GM18867 (cell line): ENCODE data around the gene ELF4.

Experiments
- ATAC-seq: cut with Tn5 transposase; IDR thresholded peaks from one replicate; pipeline ENCODE4 v1.9.1; 2021; ENCODE audit warnings: mild to moderate bottlenecking, moderate library complexity; ENCODE audit not compliant: unreplicated experiment

ELF4 gene

DNA sequence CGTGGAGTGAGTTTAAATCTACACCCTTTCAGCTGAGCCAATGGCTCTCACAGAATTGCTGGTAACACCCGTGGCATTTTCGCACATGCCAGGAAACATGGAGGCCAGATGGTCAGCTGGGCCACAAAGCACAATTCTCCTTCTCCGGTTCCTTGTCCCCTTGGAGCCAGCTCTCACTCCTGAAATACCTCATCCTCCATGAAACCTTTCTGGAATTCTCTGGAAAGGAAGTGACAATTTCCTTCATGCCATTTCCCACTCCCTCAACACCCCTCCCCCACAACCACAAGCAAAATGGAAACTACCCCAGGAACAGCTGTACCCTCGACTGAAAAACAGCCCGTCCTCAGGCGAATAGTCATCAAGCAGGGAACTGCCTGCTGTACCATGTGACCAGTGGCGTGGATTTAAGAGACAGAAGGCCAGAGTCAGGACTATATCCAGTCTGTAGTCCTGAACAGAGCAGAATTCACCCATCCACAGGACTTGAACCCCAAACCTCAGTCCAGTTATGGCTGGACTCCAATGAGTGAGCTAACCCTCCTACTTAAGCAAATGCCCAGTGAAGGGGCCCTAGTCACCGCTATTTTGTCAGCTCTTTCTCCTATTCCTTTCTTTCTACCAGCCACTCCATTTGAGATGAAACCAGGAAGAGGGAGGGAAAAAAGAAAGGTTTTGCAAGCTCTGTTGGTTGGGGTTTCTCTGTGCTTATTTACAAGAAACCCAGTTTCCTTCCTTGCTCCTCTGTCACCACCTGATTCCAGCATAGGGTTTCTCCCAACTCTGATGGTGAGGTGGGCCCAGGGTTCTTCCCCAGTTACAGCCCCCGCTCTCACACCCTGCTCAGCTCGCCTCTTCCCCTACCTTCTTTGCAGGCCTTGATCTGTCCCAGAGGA lies 24.5 kb downstream of the ELF4 start:
- no peak for ATAC-seq

DNA sequence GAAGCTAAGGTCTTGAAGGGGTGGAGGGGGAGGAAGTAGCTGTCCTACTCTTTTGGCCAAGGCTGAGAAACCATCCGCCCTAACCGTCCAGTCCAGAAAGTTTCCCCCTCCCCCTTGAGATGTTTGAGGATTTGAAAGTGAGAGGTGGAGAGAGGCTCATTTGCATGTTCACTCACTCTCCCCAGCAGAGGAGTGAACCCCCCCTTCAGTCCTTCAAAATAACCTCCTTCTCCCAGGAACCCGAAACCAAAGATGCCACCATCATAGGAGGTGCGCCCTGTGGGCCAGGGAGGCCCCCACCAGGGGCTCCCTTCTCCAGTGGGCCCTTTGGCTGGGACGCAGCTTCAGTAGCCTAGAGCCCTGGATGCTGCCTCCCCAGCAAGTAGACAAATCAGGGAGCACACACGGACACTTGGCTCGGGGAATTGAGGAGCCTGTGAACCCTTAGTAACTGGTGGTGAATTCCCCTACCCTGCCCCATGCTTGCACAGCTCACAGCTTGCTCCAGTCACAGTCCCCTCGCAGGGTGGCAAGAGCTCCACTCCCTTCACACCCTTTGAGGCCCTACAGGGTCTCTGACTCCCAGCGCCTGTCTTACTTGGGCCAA lies 25.6 kb downstream of the ELF4 start:
- ATAC-seq = peak; percentile 37

DNA sequence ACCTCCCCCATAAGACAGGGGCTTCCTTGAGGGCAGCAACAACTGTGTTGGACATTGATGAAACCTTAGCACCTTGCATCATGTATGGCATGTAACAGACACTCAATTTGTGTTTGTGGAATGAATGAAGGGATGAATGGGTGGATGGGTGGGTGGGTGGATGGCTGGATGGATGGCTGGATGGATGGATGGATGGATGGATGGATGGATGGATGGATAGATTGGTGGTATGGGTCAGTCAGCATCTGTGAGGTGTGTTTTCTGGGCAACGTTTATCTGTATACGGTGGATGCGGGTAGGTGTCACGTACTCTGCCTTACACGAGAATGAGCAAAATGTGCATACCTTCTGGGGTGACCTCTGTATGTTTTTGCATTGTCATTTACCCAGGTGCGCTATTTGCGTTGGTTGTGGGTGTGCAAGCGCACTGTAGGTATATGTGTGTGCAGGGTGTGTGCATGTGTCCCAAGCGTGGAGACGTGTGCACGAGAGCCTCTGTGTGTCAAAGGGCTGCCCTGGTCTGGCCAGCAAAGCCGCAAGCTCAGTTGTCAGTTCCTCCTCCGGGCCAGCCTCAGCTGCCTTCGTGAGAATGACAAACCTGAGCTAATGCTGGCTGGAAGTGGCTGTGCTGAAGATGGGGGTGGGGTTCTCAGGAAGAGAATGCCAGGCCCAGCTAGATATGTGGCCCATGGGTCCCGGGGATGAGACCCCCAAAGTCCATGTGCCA lies 26.5 kb downstream of the ELF4 start:
- no peak for ATAC-seq

DNA sequence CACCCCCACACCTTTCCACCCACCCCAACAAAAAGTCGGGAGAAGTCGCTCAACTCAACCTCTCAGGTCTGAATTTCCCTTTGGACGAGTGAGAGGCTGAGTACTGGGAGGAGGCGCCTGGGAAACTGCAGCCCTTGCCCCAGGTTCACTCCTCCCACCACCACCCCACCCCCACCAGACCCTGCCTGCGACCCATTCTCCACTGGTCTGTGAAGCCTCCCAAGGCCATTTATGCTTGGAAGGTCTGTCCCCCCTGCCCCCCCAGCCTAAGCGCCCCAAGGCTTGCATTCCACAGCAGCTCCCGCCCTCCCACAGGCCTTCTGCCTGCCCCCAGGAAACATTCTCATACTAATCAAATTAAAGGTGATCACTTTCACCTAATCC lies 27.2 kb downstream of the ELF4 start:
- no peak for ATAC-seq

DNA sequence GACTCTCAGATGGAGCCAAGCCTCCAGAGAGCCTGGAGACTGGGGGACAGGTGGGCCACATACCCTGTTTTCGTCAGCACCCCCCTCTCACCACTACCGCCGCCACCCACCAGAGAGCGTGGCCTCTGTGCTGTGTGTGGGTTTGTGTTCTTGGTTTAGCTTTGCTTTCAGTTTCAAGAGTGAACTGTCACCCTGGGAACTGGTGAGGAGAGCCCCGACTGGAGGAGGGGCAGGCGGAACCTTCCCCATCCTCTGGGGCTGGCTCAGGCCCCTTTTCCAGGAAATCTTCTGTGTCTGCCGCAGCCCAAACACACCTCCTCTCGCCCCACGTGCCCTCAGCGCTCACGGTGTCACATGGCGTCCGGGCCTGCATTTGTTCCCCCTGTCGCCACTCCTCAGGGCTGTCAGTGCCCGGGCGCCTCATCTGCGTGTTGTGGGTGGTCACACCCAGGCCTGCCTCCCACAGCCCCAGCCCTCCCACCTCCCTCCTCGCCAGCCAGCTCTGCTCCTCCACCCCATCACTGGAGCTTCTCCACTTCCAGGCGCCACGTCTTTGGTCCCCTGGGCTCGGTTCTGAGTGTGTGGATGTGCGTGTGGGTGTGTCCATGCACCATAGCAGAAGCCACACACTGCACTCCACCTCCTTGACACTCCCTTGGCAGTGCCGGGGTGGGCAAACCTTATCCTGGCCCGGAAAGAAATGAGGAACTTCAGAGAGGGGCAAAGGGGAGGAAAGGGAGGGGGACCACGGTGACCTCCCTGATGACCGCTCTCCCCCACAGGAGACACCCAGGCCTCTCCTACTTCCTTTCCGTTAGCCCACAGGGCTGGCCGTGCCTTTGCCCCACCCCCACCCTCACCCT lies 27.8 kb downstream of the ELF4 start:
- peak; percentile 71 for ATAC-seq

DNA sequence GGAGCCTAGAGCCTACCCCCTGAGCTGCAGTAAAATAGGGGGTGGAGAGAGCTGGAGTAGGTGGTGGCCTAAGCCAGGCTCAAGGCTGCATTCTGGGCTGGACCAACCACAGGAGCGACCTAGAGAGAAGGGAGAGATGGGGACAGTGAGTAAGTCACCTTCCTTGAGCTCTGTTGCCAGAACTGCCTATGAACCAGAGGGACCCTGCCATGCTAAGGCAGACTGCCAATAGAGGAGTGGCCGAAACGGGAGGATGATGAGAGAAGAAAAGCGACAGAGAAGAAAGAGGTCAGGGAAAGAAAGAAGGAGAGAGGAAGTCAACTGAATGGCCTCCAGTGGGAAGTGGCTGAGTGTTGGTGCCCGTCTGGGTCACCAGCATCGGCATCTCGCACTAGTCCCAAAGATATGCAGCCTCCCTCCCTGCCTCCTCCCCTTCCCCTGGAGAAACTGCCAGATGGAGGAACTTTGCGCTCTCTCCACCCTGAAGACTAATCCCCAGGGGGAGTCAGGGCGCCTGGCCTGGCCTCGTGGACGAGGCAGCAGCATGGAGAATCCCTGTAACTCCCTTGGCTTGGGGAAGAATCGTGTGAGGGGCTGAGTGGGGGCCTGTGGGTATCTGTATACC lies 28.8 kb downstream of the ELF4 start:
- no peak for ATAC-seq

DNA sequence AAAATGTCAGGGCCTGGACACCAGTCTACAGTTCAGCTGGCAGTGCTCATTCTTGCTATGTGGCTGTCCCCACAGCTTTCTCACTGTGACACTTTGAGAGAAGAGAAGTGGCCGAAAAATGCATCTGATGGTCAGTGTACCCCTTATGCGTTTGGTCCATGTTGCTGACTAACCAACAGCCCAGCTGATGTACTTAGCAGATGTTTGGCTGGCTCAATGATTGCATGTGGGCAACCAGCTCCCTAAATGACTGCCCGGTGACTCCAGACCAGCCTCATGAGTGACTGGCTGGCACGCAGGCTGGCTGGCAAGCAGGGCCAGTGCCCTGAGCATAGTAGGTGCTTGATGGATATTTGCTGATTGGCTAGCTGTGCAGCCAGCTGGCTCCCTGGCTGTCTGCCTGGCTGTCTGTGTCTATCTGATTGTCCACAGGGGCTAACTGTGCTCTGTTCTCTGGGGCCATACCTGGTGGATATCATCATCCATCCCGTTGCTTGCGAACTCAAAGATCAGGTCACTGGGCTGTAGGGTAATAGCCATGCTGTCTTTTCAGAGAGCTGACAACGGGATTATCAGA lies 29.4 kb downstream of the ELF4 start:
- no peak for ATAC-seq

DNA sequence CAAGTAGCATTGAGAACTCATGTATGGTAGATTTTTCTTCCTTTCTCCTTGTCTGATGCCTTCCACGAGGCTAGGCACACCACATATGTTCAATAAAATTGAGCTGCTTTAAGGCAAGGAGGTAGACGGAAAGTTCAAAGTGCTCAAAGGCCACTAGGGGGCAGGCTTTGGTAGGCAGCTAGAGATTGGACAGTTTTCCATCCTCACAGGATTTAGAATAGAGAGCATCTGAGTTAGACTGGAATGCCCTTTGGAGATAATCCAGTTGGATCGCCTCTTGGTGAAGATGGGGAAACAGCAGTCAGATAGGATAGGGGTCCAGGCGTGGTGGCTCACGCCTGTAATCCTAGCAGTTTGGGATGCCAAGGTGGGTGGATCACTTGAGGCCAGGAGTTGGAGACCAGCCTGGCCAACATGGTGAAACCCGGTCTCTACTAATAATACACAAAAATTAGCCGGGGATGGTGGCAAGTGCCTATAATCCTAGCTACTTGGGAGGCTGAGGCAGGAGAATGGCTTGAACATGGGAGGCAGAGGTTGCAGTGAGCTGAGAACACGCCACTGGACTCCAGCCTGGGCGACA lies 30.4 kb downstream of the ELF4 start:
- ATAC-seq = no peak

DNA sequence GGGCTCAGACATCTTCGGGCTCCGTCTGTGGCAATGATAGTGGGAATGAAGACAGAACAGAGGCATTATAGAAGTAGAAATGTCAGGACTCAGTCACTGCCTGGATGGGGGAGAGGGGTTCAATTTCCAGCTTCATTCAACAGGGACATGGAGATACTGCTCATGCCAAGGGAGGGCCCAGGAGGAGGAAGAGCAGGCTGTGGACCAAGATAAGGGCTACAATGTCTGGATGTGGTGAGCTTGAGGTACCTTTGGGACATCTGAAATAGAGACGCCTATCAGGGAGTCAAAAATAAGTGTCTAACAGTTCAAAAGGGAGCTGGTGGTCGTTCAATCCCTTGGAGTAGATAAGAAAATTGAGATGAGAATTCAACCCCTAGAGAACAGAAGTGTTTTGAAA lies 34.5 kb downstream of the ELF4 start:
- no peak for ATAC-seq

DNA sequence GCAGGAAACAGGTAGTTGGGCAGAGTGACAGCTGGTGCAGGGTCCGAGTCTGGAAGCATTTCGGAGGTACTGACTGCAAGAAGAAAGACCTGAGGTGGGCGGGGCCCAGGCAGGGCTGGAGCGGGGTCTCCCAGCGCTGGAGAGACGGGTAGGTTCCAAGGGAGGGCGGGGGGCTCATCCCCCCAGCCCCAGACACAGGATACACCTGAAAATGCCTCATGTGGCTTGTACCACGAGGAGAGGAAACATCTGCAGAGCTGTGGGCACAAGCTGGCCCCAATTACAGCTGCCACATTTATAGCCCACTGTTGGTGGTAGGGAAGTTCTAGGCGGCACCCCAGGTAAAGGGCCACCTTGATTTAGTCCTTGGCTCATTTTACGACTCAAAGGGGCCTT lies 38.0 kb downstream of the ELF4 start:
- no peak for ATAC-seq

DNA sequence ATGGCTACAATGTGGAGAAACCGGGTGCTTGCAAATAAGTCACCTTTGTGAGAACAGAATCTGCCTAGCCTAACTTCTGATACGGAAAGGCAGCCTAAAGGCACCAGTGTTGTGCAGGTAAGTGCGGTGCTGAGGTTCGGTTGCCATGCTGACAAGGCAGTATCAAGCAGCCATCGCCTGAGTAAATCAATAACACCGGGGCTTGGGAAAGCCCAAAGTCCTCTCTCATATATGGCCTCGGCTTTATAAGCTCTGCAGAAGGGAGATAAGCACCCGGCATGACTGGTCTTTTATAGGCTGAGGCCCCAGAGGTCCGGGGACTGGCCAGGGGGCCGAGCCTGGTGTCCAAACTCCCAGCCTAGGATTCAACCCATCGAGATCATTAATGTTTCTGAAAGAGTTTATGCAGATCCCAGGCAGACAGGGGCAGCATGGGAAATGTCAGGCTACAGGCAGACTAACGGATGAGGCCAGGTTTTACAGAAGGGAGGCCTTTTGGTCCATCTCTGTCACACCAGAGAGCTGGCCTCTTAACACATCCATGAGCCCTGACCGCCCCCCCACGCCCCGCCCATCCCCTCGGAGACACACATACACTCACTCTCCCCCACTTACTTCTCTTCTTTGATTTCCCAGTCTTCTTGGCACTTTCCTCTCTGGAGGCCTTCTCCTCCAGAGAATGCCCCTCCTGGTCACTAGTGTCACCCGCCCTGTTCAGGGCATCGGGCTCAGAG lies 38.5 kb downstream of the ELF4 start:
- ATAC-seq = no peak

DNA sequence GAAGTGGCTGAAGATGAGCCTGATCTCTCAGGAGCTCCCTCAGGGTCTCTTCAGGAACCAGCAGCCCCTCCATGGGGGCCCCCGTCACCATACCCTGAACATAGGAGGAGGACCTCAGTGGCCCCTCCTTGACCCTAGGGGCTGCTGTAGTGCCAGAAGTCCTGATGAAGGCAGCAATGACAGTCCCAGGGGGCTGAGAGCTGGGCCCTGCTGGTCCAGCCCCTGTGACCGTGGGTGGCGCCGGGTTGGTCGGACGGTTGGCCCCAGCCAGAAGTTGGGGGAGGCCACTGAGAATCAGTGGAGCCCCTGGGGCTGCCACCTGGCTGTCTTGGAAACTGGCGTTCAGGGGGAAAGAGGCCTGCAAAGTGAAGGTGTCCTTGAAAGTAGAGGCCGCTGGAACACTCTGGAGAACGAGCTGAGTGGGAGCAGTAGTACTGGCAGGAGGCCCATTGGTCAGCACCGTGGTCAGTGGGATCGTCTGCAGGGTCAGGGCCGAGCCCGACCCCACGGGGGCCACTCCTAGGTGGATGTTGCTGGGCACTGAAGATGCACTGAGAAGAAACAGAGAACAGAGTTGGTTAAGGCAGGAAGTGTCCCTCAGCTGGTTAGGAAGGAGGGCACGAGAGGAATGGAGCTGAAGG lies 43.2 kb downstream of the ELF4 start:
- ATAC-seq = no peak

DNA sequence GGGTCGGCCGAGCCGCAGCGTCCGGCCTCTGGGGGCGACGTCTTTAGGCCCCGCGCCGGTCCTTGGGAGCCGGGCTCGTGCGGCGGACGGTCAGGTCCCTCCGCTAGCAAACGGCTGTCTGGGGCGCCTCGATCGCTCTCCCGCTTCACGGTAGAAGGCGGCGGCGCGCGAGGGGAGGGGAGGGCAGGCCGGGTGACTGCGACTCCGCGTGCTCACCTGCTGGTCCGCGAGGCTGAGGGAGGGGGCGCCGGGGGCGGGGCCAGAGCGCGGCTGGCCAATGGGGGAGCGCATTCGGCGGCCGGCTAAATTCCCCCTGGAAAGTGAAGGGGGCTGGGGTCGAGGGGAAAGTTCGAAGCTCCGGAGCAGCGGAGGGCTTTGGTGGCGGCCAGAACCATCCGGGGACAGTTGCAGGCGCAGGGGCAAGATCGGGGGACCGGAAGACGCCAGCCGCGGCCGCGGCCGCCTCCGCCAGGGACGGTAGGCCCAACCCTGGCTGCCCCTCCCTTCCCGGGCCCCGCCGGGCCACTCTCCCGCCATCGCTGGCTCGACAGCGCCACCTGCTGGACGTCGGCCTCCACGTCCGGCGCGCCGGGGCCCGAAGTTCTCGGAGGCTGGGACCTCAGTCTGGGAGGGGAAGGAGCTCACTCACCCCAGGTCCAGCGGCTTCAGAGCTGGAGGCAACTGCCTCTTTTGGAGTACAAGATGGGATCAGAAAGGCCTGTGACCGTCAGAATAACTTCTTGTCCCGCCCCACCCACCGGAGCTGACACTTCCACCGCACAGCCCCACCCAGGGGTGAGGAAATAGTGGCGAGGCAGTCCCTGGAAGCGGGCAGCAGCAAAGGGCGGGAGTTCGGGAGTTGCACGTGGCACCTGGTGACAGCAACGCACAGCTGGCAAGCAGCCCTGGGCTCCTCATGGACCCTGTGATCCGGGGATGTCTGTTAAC lies 49.9 kb downstream of the ELF4 start:
- peak; percentile 90 for ATAC-seq

DNA sequence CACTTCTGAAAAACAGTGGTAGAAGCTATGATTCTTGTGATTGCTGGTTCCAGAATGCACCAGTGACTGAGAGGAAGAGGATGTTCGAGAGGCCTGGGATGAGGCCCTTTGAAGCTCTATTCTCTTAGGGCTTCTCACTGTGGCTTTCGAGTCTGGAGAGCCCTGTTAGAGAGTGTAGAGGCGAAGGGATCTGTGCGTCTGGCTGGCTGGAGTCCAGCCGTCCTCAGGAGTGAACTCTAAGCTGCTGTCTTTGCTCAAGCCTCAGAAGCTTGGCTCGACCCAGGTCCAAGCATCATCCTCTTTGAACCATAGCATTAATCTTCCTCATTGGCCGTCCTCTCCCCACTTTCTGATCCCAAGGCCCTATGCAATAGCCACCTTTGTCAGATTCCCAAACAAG lies 51.6 kb downstream of the ELF4 start:
- ATAC-seq = no peak

DNA sequence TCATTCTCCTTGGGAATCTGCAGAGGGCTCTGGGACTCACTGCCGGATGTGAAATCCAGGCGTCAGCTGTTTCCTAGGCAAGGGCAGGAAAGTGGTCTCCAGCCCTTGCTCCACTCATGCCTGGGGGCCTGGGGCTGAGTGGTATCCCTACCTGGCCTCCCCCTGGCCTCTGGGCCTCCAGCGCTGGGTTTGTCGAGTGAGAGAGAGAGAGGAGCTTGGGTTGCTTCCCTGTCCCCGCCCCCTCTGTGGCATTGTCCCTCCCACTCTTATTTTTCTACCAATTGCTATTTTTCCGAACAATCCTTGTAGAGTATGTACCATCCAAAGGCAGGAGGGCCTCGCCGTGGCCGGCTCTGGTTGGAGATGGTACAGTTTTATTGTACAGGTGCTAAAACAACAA lies 53.1 kb downstream of the ELF4 start:
- no peak for ATAC-seq

DNA sequence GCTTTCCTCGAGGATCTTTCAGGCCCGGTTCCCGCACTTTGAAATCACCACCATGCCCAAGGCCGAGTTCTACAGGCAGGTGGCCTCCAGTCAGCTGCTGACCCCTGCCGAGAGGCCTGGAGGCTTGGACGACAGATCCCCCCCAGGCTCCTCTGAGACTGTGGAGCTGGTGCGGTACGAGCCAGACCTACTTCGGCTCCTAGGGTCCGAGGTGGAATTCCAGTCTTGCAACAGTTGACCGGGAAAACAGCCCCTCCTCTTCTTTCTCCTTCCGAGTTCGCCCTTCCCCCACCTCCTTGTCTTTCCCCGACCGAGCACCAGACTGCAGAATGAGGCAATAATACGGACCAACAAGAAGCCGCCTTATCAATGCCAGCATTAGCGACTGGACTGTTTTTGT lies 54.4 kb downstream of the ELF4 start:
- ATAC-seq = no peak

DNA sequence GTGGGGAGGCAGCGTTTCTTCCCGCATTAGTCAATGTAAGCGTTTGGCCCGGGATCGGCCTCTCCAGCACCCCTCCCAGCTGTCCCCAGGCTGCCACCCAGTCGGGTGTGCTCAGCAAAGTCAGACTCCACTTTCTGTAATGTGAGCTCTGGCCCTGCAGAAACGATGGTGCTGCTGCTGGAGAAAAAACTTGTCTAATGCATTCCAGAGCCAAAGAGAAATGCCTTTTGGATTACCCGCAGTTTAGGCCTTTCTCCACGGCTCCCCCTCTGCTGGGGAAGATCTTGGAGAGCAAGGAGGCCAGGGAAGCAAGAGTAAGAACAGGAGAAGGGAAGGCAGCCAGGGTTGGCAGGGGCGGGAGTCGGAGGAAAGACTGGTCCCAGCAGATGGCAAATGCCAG lies 55.2 kb downstream of the ELF4 start:
- ATAC-seq = no peak

DNA sequence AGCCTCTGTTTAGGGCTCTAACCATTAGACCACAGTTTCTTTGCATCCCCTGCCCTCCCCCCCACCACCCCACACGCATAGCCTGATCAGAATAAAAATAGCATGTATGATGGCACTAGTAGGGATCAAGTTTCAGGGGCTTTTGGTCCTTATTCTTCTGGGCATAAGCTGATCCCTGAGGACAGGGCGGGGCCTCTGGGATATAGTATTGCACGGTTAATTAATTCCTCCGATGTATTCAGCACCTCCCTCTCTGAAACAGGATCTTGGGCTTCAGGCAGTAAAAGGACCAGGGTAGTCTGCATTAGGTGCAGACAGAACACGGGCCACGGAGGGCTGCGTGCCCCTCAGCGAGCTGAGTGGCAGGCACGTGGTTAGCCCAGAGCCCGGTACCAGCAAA lies 57.1 kb downstream of the ELF4 start:
- no peak for ATAC-seq
